IPS-18c (cell line): ENCODE data around the gene FBXO42.

Source experiments
- H3K4me3 ChIP-seq: 2 replicates; pipeline ENCODE4 v1.7.0; 2013; ENCODE audit warnings: low read depth, mild to moderate bottlenecking, low read length, moderate library complexity; ENCODE audit not compliant: insufficient read depth
- H3K9me3 ChIP-seq: one replicate; pipeline ENCODE4 v1.6.1; 2013; ENCODE audit warnings: mild to moderate bottlenecking, low read length, moderate library complexity; ENCODE audit not compliant: control insufficient read depth, insufficient read depth

FBXO42 gene

DNA sequence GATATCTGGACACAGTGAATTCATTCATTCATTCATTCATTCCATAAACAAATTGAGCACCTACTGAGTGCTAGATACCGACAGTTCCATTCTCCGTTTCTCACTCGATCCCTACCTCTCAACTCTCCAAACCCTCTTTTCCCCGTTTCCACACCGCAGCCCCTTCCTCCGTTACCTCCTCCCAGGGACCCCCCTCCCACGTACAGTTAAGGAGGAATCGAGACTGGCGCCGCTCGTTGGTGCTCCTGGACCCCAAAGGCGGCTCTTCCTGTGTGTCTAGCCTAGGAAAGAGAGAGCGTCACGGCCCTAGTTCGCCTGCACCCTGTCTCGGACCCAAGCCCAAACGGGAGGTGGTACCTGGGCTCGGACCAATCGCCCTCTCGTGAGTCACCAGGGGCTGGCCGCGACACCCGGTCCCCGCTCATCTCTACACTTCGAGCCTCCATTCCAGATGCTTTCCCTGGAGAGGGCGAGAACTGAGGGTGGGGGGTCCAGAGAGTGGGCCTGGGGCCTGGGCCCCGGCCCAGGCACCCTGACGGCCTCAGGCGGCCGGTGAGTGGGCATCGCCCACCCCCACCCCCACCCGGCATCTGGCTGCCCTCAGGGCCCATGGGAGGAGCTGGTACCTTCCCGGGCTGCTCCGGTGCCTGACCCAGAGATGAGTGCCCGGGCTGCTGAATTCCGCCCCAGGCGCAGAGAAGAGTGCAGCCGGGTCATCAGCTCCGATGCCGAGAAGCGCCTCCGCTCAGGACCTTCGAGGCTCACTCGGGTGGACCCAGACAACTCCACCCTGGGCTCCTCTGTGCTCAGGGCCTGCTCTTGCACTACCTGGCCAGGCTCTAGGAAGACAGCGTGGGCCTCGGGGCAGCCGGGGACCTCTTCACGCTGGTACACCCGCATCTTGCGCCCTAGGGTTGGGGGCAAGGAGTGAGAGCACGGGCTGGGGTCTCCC is 144.7 kb downstream of the FBXO42 start:
- H3K4me3 ChIP-seq: peak overlapping the region; percentile 54
- no peaks in the 10 kb centered on the region for H3K9me3 ChIP-seq

DNA sequence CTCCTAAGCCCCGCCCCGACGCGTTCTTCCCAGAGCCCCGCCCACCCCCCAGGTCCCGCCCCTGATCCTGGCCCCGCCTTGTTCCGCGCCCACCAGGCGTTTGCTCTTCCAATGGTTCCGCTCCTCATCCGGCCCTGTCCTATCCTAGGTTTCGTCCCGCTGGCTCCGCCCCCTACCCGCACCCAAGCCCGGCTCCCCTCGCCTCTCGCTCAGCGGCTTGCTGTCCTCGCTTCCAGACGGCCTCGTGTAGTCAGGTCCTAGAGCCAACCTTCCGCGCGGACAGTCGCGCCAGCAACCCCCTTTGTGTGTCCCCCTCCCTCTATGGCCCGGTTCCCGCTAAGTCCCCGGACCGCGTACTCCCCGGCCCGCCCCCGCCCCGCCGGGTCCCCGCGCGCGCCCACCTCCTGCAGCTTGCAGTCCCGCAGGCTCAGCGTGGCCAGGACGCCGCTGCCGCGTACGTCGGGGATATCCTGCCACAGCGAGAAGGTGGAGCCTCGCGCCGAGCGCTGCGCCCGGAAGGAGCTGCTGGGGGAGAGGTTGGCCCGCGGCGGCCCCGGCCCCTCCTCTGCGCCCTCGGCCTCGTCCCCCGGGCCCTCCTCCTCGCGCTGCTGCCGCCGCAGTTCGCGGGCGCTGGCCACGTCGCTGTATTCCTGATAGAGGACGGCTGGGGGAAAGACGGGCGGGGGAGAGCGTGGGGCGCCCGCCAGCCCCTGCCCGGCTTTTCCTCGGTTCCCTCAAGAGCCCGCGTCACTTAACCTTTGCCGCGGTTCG is 145.5 kb downstream of the FBXO42 start:
- no peaks in the 10 kb centered on the region for H3K9me3 ChIP-seq
- H3K4me3 ChIP-seq: peak overlapping the region; percentile 55

DNA sequence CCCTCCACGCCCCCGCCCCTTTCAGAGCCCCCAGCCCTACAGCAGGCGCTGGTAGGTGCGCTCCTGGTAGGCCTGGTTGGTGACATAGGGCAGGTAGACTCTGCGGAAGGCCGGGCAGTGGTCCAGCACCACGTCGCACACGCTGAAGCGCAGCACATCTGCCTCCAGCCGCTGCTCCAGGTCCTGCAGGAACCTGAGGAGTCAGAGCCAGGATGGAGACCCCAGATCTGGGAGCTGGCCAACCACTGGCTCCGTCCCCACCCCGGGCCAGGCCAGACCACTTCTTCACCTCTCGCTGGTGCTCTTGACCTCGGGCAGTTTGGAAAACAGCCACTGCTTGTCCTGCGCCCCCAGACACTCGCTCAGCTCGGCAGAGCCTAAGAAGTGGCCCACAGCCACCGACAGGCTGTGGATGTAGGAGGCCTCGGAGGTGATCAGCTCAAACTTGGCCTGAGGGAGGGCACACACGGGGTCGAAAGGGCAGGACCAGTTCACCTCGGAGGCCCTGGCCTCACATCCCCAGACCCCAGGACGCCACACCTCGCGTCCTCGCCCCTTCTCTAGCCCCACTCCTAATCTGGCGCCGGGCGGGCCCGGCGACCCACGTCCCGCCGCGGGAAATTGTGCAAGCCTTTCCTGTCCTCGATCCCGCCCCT is 146.3 kb downstream of the FBXO42 start:
- Histone ChIP-seq H3K9me3 (no peaks in the 10 kb centered on the region), H3K4me3 (peak overlapping the region; percentile 55)

GRCh38 chr1:16205334-16205671 is 147.0 kb downstream of the FBXO42 start:
- Histone ChIP-seq H3K9me3 (no peaks in the 10 kb centered on the region), H3K4me3 (no peak overlapping the region)

DNA sequence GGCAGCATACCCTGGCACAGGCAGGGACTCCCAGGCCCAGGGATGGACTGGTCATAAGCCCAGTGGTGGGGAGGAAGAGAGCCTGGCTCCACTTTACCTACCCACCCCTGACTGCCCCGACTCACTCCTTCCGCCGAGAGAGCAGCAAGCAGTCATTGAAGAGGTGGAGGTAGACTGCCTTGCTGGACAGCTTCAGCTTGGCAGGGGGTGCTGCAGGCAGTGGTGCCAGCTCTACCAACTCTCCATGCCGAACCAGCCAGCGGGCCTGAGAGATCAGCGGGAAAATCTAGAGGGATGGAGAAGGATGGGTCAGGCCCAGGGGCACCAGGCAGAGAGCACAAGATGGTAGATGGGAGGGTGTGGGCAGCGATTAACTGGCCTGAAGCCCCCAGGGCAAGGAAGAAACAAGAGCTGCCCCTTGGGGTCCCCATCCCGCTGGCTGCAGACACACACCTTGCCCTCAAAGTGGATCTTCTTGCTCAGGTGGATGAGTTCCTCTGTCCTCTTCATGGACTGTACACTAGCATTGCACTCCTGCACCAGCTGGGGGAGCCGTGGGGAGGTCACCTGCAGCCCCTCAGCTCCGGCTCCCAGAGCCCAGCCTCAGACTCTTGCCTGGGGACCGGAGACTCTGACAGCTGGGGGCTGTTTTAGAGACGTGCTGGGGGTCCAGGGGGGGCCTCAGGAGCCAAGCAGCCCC is 147.5 kb downstream of the FBXO42 start:
- Histone ChIP-seq H3K9me3 (no peaks in the 10 kb centered on the region), H3K4me3 (no peak overlapping the region)

GRCh38 chr1:16204216-16204615 is 148.1 kb downstream of the FBXO42 start:
- Histone ChIP-seq H3K9me3 (no peaks in the 10 kb centered on the region), H3K4me3 (no peak overlapping the region)

DNA sequence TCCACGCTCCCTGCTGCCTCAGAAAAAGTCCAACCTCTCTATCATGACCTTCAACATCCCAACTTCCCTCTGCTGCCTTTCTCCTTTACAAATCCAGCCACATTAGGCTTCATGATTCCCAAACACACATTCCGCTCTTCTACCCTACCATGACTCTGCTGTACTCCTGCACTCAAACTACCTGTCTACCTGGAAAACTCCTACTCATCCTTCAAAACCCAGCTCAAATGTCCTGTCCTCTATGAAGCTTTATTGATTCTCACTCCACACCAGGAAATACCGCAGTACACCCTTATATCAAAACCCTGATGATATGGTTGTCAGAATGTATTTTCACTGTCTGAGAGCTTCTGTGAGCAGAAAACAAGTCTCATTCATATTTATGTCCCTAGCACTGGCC is 148.7 kb downstream of the FBXO42 start:
- Histone ChIP-seq H3K9me3 (no peaks in the 10 kb centered on the region), H3K4me3 (no peak overlapping the region)

DNA sequence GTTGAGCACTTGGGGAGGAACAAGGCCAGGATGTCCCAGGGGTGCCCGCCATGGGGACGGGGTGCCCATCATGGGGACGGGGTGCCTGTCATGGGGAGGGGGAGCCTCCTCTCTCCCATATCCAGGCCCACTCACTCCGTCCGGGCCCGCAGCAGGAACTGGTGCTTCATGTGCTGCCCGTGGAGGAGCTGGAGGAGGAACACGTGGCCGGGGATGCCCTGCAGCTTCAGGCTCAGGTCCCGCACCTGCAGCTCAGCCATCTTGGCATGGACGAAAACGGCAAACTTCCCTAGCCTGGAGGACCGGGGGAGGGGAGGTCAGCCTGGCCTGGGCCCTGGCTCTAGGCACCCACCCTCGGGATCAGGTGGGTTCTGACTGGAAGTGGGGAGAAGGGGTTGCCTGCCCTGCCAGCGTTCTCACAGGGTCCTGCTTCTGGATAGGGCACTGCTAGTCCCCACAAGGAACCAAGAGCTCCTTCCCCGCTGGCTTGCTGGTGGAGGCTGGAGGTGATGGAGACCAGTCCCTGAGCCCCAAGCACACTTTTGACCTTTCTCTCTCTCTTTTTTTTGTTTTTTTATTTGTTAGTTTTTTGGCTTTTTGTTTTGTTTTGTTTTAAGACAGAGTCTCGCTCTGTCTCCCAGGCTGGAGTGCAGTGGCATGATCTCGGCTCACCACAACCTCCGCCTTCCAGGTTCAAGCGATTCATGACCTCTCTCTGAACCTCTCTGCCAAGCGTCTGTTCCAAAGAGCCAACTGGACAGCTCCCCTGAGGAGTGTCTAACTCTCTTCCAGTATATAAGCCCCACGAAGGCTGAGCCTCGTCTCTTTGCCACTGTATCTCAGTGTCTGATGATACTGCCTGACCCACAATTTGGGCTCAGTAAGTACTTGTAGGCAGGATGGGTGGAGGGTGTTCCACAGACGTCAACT is 149.7 kb downstream of the FBXO42 start:
- Histone ChIP-seq H3K9me3 (no peaks in the 10 kb centered on the region), H3K4me3 (no peak overlapping the region)

DNA sequence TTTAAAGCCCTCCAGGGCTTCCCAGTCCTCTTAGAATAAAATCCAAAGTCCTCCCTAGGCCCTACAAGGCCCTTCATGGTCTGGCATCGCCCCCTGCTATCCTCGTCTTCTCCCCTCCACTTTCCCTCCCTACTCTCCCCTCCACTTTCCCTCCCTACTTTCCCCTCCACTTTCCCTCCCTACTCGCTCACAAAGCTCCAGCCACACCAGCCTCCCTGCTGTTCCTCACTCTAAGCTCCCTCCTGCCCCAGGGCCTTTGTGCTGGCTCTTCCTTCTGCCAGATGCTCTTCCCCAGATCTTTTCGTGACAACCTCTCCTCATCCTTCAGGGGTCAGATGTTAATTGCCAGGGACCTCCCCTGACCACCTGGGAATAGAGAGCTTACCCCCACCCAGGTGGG is 152.6 kb downstream of the FBXO42 start:
- Histone ChIP-seq H3K9me3 (no peaks in the 10 kb centered on the region), H3K4me3 (no peak overlapping the region)

GRCh38 chr1:16199157-16199501 is 153.2 kb downstream of the FBXO42 start:
- Histone ChIP-seq H3K9me3 (no peaks in the 10 kb centered on the region), H3K4me3 (no peak overlapping the region)

DNA sequence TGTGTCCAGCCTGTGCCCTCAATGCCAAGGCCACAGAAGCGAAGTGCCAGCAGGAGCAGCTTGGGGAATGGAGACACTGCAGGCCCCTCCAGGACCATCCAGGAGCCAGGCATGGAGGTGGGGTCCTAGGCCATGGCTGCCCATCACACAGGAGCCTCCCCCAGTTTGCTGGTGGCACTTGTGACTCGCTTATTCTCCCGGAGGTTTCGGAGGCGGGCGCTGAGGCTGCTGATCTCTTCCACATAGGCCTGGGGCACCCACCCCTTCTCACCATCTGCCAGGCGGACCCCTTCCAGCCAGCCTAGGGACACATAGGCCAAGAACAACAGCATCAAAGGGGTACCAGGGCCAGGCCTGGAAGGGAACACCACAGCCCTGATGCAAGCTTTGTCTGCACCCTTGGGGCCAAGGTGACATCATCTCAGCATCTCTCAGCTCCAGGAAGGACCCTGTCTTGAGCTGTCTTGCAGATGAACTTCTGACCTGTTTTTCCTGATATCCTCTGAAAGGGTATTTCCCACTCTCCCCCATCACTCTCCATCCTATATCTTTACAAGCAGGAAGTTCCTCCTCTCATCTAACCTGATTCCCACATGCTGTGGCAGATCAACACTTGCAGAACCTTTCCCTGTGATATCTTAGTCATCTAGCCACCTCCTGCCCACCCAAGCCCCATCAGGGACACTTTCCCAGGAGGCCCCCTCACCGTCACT is 153.7 kb downstream of the FBXO42 start:
- Histone ChIP-seq H3K4me3 (no peak overlapping the region), H3K9me3 (no peaks in the 10 kb centered on the region)

- Histone ChIP-seq H3K4me3 (no peak overlapping the region), H3K9me3 (no peaks in the 10 kb centered on the region)
Measured at GRCh38 chr1:16196874-16197273, 155.4 kb downstream of the FBXO42 start.
